IMR-90 (cell line): ENCODE data around the gene SNAPIN.

Experiments
- CHD1 ChIP-seq: IDR thresholded peaks from 2 replicates; pipeline ENCODE4 v1.6.1; 2012; ENCODE audit warnings: low read depth, low read length, improper control_type of control experiment
- RFX5 ChIP-seq: IDR thresholded peaks from 2 replicates; pipeline ENCODE4 v1.8.0; 2012; ENCODE audit warnings: low read depth, mild to moderate bottlenecking, low read length, moderate library complexity
- TF ChIP-seq, protein P1 (sequence below): conservative IDR thresholded peaks from 2 replicates; pipeline ENCODE4 v1.5.1; 2012; ENCODE audit warnings: mild to moderate bottlenecking, low read depth, low read length, improper control_type of control experiment

DNA sequence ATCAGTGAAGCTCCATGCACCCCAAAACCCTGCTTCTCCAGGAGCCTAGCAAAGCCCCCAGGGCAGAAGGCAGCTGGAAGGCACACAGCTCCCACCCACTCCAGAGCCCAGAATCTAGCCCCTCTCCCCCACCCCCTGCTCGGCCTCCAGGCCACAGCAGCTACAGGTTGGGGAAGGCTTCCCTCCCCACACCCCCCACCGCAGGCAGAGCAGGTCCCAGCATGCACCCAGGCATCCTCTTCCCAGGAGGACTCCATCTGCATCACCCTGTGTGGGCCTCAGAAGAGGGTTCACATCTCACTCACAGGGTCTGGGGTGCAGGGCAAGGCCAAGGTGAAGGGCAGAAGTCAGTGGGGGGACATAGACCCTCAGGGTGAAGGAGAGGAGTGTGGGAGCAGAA lies 43.1 kb upstream of the SNAPIN start:
- TF ChIP-seq, protein P1, sequence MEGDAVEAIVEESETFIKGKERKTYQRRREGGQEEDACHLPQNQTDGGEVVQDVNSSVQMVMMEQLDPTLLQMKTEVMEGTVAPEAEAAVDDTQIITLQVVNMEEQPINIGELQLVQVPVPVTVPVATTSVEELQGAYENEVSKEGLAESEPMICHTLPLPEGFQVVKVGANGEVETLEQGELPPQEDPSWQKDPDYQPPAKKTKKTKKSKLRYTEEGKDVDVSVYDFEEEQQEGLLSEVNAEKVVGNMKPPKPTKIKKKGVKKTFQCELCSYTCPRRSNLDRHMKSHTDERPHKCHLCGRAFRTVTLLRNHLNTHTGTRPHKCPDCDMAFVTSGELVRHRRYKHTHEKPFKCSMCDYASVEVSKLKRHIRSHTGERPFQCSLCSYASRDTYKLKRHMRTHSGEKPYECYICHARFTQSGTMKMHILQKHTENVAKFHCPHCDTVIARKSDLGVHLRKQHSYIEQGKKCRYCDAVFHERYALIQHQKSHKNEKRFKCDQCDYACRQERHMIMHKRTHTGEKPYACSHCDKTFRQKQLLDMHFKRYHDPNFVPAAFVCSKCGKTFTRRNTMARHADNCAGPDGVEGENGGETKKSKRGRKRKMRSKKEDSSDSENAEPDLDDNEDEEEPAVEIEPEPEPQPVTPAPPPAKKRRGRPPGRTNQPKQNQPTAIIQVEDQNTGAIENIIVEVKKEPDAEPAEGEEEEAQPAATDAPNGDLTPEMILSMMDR = no peak
- TF ChIP-seq CHD1 (no peak), RFX5 (no peak)
